Spleen (tissue), 13 donors: Measurements from ENCODE around the gene ATP8A2. TPM values are rescaled to one million over a fixed set of nuclear protein-coding genes. Genes with fewer than 3 reads are reported as not detected.
A peak's percentile ranks its signal among the peaks of the same experiment; 100 is the strongest.

ENCODE experiments used
- DNase-seq: peaks from one replicate; pipeline ENCODE4 v3.0.0-alpha.2; 2020
- H3K27ac ChIP-seq, 8 donors: fragments of 200-600 bp; sonication (generic) in 7 of 8; 1 replicate in 4 of 8; 2 replicates in 4 of 8; pipeline versions ENCODE4 v1.5.0 to v1.8.0; 2016 to 2021; ENCODE audit warnings: inconsistent platforms in 4 of 8, mild to moderate bottlenecking in 4 of 8, moderate library complexity in 1 of 8
- H3K27me3 ChIP-seq, 7 donors: fragments of 200-600 bp; sonication (generic) in 6 of 7; replicated peaks in 1 of 7; 1 replicate in 4 of 7; 2 replicates in 3 of 7; pipeline versions ENCODE4 v1.5.0 to v1.8.0; 2016 to 2021; ENCODE audit warnings: inconsistent platforms in 3 of 7, mild to moderate bottlenecking in 1 of 7
- H3K36me3 ChIP-seq, 6 donors: fragments of 200-600 bp; sonication (generic) in 5 of 6; 1 replicate in 4 of 6; 2 replicates in 2 of 6; pipeline versions ENCODE4 v1.5.0 to v1.8.0; 2016 to 2021; ENCODE audit warnings: inconsistent platforms in 2 of 6
- H3K4me1 ChIP-seq, 6 donors: fragments of 200-600 bp; sonication (generic) in 5 of 6; 1 replicate in 3 of 6; 2 replicates in 3 of 6; pipeline versions ENCODE4 v1.5.0 to v1.8.0; 2016 to 2021; ENCODE audit warnings: inconsistent platforms in 3 of 6
- H3K4me3 ChIP-seq, 8 donors: fragments of 200-600 bp; sonication (generic) in 7 of 8; 1 replicate in 4 of 8; 2 replicates in 4 of 8; pipeline versions ENCODE4 v1.5.0 to v1.8.0; 2016 to 2021; ENCODE audit warnings: inconsistent platforms in 4 of 8, mild to moderate bottlenecking in 4 of 8, moderate library complexity in 2 of 8
- H3K9me3 ChIP-seq, 8 donors: fragments of 200-600 bp; sonication (generic) in 7 of 8; 1 replicate in 4 of 8; 2 replicates in 4 of 8; pipeline versions ENCODE4 v1.5.0 to v1.8.0; 2016 to 2021; ENCODE audit warnings: inconsistent platforms in 4 of 8
- POLR2A ChIP-seq, 3 donors: fragments of 450-650 bp; IDR thresholded peaks; one replicate each; pipeline ENCODE4 v1.5.1; 2017; ENCODE audit warnings: antibody characterized with exemption in 3 of 3, mild to moderate bottlenecking in 1 of 3
- POLR2AphosphoS5 ChIP-seq, 3 donors: sonication (generic); formaldehyde crosslinking; IDR thresholded peaks; one replicate each; pipeline ENCODE4 v1.5.1; 2017; ENCODE audit warnings: antibody characterized with exemption in 3 of 3
- WGBS, 5 donors: extraction: QIAGEN DNeasy Blood & Tissue Kit in 3 of 5; methylation state at CpG; one replicate each; pipeline versions ENCODE4 v1.1.5 to v1.1.7; 2013 to 2018; 5-methylcytosine and 5-hydroxymethylcytosine counted together
- intact Hi-C: fragments of 100-400 bp; cut with DNase I; formaldehyde crosslinking; loops from one replicate; pipeline ENCODE4 v1.15.0; 2023; ENCODE audit warnings: low total_unique reads
- long read RNA-seq, 2 donors: transcript quantifications; one replicate each; lab custom pipeline, GENCODE V29; 2026
- polyA plus RNA-seq, 3 donors: library from polyadenylated mRNA; stranded (reverse); fragments of 200-250 nt; gene quantifications; one replicate each; pipeline ENCODE4 v1.2.1, GENCODE V29; 2013
- total RNA-seq, 7 donors: library from RNA; depleted of rRNA in 3 of 7; stranded (reverse); fragments of >200 nt in 3 of 7; fragmentation: NEBNext Ultra II Directional in 4 of 7; extraction: Animal tissue kit (Norgen Biotek cat#: 25700) in 4 of 7; gene quantifications; one replicate each; pipeline versions ENCODE4 v1.1.0 to v1.2.1, GENCODE V29; 2016 to 2021
- TF ChIP-seq, protein P1 (sequence below), 11 experiments: fragments of 200-600 bp in 7 of 11; fragments of 450-650 bp in 4 of 11; sonication (generic) in 4 of 11; IDR thresholded peaks in 8 of 11; conservative IDR thresholded peaks in 3 of 11; 1 replicate in 7 of 11; 2 replicates in 4 of 11; pipeline versions ENCODE4 v1.4.0 to v1.8.0; 2016 to 2021; ENCODE audit warnings: antibody characterized with exemption in 11 of 11, inconsistent platforms in 4 of 11, mild to moderate bottlenecking in 1 of 11
- donor health status: healthy with polysubstance abuse.
- donor health status: DM: no; HTN: no; CAD: no; lungs with moderate emphysema.
- donor health status: DM: no; HTN: no; CAD: no.
- donor health status: Bipolar disorder and iron deficiency.
- donor health status: healthy.
- donor health status: DM: no; HTN: no; CAD: no.
- donor health status: DM: yes; HTN: yes; CAD: no.

Gene ATP8A2
- under 1 TPM; 0.09 to 0.46 (median 0.30) TPM for total RNA-seq
- under 1 TPM; 0.13 to 0.21 (median 0.16) TPM for polyA plus RNA-seq
- long read RNA-seq, donor 1, result 0 reads
- long read RNA-seq, donor 2, result 0 reads

DNA sequence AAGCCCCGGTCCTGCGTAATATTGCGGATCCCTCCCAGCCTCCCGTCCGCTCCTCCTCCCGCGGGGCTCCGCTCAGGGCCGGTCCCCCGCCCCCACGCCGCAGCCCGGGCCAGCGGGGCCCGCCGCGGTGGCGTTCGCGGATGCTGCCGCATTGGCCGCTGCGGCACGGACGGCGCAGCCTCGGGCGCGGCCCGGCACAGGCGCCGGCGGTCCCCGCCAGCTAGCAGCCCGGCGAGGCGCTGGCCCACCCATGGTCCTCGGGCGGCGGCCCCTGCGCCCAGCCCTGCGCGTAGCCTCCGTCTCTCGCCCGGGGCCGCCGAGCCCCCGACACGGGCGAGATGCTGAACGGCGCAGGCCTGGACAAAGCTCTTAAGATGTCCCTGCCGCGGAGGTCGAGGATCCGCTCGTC is at the start of gene ATP8A2:
Gene ATP8A2 (plus strand): TSS at position 100 of the 409 bp plus-strand sequence. CDS start 239 bp downstream, at position 339.
- Histone ChIP-seq H3K27ac (no peak within 1 kb of the TSS), H3K9me3 (no peaks in the 10 kb centered on the region), H3K4me3 (peak within 1 kb of the TSS in 7 of 8 donors; percentile 15 to 61 (median 28)), H3K36me3 (no peaks in the 10 kb centered on the region), H3K27me3 (peaks cover 5 to 80% (median 55%) of the 10 kb centered on the region in 7 donors), H3K4me1 (peaks cover 4 to 17% (median 9%) of the 10 kb centered on the region in 6 donors)
- WGBS, 5 donors, result 0 to 2% (median 1%) methylated on average over 7 to 58 of the region's 58 CpGs; no CpG with 5 or more reads in 1 of the 5 donors
- TF ChIP-seq POLR2A (IDR thresholded peaks at IDR 0.05) (no peak), POLR2AphosphoS5 (IDR thresholded peaks at IDR 0.05) (no peak)
- TF ChIP-seq, protein P1, sequence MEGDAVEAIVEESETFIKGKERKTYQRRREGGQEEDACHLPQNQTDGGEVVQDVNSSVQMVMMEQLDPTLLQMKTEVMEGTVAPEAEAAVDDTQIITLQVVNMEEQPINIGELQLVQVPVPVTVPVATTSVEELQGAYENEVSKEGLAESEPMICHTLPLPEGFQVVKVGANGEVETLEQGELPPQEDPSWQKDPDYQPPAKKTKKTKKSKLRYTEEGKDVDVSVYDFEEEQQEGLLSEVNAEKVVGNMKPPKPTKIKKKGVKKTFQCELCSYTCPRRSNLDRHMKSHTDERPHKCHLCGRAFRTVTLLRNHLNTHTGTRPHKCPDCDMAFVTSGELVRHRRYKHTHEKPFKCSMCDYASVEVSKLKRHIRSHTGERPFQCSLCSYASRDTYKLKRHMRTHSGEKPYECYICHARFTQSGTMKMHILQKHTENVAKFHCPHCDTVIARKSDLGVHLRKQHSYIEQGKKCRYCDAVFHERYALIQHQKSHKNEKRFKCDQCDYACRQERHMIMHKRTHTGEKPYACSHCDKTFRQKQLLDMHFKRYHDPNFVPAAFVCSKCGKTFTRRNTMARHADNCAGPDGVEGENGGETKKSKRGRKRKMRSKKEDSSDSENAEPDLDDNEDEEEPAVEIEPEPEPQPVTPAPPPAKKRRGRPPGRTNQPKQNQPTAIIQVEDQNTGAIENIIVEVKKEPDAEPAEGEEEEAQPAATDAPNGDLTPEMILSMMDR (IDR thresholded peaks at IDR 0.05 in 8 of 11, conservative IDR thresholded peaks at IDR 0.05 in 3 of 11), result no peak
- DNase-seq, result no peak
- intact Hi-C loops, result loop anchor here (10.0 kb wide), 2 partner anchors 137 to 367 kb away; no protein-coding TSS in a partner anchor

DNA sequence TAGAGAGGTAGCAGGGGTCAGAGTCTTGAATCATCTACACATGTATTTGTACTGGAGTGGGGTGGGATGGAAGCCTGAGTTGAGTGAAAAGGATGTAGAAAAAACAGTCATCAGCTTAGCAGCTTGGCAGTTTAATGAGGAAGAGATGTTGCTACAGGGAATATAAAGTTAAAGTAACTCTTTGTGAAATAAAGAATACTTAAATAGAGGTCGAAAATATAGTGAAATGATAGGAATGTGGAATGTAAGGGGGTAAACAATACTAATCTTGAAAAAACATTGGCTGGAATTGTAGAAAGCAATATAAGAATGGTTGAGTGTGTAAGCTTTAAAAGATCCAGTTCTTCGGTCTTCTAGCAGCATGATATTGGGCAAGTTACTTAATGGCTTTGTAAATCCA is 47.7 kb upstream of the ATP8A2 start:
- 91 to 97% (median 95%) methylated on average over 2 of the region's 2 CpGs for WGBS, 5 donors
- peaks cover 2 to 100% (median 75%) of the 10 kb centered on the region in 6 donors for H3K36me3 ChIP-seq
- no peak for TF ChIP-seq POLR2A (IDR thresholded peaks at IDR 0.05)
- TF ChIP-seq, protein P1 (IDR thresholded peaks at IDR 0.05 in 8 of 11, conservative IDR thresholded peaks at IDR 0.05 in 3 of 11), result no peak
- H3K27ac ChIP-seq, result no peak overlapping the region
- H3K4me3 ChIP-seq, result no peak overlapping the region
- H3K4me1 ChIP-seq, result no peaks in the 10 kb centered on the region
- no peak for DNase-seq
- no peaks in the 10 kb centered on the region for H3K9me3 ChIP-seq
- intact Hi-C loops, result no loop called here
- no peaks in the 10 kb centered on the region for H3K27me3 ChIP-seq

DNA sequence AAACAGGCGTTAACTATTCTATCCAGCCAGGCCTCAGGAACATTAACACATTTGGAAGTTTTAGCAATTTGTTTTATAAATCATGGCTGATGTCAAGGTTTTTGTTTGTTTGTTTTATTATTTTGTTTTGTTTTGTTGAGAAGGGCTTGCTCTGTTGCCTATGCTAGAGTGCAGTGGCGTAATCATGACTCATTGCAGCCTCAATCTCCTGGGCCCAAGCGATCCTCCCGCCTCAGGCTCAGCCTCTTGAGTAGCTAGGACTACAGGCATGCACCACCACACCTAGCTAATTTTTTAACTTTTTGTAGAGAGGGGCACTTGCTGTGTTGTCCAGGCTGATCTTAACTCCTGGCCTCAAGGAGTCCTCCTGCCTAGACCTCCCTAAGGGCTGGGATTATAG is 42.1 kb upstream of the ATP8A2 start:
- no peak for DNase-seq
- no peak overlapping the region for H3K4me3 ChIP-seq
- no peaks in the 10 kb centered on the region for H3K27me3 ChIP-seq
- intact Hi-C loops, result loop anchor here (10.0 kb wide), 1 partner anchor 65 kb away; no protein-coding TSS in a partner anchor
- peaks cover 2 to 100% (median 84%) of the 10 kb centered on the region in 6 donors for H3K36me3 ChIP-seq
- H3K27ac ChIP-seq, result no peak overlapping the region
- no peaks in the 10 kb centered on the region for H3K9me3 ChIP-seq
- no peak for TF ChIP-seq POLR2A (IDR thresholded peaks at IDR 0.05)
- TF ChIP-seq POLR2AphosphoS5 (IDR thresholded peaks at IDR 0.05), result no peak
- TF ChIP-seq, protein P1 (IDR thresholded peaks at IDR 0.05 in 8 of 11, conservative IDR thresholded peaks at IDR 0.05 in 3 of 11), result no peak
- WGBS, 5 donors, result 94 to 100% (median 97%) methylated on average over 4 of the region's 4 CpGs
- no peaks in the 10 kb centered on the region for H3K4me1 ChIP-seq

DNA sequence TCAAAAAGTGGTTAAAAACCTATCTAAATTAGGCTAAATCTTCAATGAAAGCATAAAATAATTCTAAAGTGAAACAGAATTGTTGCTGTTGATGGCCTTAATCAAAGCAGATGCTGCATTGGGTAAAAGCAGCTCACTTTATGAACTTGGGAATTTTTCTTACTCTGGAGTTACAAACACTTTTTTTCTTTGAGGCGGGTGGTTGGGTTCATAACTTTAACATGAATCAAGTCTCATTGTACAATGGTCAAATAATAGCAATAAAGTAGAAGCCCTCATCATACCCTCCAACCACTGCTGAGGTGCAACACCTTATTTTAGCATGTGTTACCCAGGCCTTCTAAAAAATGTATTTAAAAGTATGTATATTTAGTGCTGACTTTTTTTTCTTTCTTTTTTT is 41.2 kb upstream of the ATP8A2 start:
- no peaks in the 10 kb centered on the region for H3K27me3 ChIP-seq
- whole genome bisulfite sequencing, 5 donors, result 96 to 100% (median 100%) methylated on average over 1 of the region's 1 CpG
- no peak overlapping the region for H3K27ac ChIP-seq
- no peak overlapping the region for H3K4me3 ChIP-seq
- no peaks in the 10 kb centered on the region for H3K4me1 ChIP-seq
- TF ChIP-seq POLR2AphosphoS5 (IDR thresholded peaks at IDR 0.05) (no peak), POLR2A (IDR thresholded peaks at IDR 0.05) (no peak)
- TF ChIP-seq, protein P1 (IDR thresholded peaks at IDR 0.05 in 8 of 11, conservative IDR thresholded peaks at IDR 0.05 in 3 of 11), result no peak
- DNase-seq, result no peak
- peaks cover under 1 to 100% (median 79%) of the 10 kb centered on the region in 6 donors for H3K36me3 ChIP-seq
- intact Hi-C loops, result loop anchor here (10.0 kb wide), 1 partner anchor 66 kb away; no protein-coding TSS in a partner anchor
- no peaks in the 10 kb centered on the region for H3K9me3 ChIP-seq
